Stimulated activated CD8-positive, alpha-beta memory T cell treated with anti-CD3 and anti-CD28 coated beads, Interleukin-12 subunit alpha, Interleukin-12 subunit beta, amount 100 ng/mL, for 1 hour (primary cell): ENCODE data around the gene DSC1.
"Not testable (repeated sequence)": the region's sequence is repeated elsewhere in the genome, so short reads cannot be mapped to it uniquely, and the experiment has no call there.

Experiments used
- DNase-seq: peaks from one replicate; pipeline ENCODE4 v3.0.0-alpha.2; 2020; ENCODE audit warnings: low read depth

Gene DSC1

GRCh38 chr18:31176531-31176930 lies 13.9 kb upstream of the DSC1 start:
- no peak for DNase-seq

GRCh38 chr18:31171144-31171839 lies 8.6 kb upstream of the DSC1 start:
- no peak for DNase-seq

DNA sequence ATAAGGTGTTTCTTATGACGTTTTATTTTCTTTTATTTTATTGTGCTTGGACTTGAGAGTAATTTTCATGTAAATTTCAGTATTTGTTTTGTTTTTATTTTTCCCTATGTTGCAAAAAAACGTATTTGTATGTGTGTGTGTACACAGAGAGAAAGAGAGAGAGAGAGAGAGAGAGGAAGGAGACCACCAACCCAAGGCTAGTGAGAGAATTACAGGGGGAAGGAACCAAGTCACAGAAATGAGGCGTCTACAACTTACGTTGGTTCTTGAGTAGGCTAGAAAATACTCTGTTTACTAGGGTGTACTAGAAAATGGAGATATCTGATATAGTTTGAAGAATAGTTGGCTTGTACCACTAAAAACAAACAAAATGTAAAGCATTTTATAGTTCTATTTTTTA lies 7.7 kb upstream of the DSC1 start:
- no peak for DNase-seq

GRCh38 chr18:31162419-31162793 lies 250 bp downstream of the DSC1 start:
- no peak for DNase-seq

GRCh38 chr18:31161757-31162418 lies 768 bp downstream of the DSC1 start:
- DNase-seq: no peak

DNA sequence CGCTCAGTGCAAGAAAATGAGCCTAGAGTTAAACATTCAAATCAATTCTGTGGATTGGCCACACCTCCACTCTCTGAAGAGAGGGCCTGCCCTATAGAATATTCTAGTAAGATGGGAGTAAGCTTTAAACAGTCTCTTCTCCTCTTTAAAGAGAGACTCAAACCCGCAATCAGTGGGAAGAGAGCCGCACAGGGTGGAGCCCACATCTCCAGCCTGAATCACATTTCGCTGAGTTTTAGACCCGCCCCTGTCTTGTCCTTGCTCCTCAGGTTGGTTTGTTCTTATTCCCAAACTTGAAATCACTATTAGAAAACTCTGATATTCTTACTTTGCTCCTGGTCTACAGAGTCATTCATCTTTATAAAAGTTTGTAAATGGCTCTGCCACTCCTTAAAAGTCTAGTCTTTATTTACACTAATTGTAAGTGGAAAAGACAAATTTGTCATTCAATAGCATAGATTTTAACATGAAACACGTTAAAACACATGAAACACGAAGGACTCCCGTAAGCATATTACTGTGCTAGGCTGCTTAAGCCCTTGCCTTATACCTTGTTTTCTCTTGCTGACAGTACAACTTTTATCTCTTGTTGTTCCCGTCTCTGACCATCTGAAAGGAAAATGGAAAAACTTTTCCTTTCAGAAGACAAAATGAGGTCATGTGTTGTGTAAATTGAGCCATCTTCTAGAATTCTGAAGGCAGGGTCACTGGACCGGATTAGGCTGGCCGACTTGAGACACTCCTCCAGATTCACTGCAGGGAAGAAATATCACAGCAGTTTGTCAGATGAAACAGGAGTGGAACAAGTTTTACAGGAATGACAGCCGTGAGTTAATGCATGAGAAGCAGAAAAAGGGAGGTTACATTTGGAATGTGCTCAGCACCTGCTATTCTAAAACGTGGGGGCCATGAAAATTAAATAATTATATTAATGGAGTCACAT lies 5.6 kb downstream of the DSC1 start:
- no peak for DNase-seq

DNA sequence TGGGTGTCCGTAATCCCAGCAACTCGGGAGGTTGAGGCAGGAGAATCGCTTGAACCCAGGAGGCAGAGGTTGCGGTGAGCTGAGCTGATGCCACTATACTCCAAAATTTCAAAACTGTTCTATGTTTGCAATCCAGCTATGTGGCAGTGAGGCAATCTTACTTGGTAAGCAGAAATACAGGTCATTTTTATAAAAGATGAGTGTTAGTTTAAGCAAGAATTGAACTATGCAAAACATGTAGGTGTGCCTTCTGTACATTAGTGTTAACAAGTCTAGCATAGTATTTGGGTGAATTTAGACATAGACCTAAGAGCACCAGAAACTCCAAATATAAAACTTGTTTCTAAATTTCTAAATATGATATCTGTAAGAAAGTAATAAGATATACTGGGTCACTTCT lies 7.2 kb downstream of the DSC1 start:
- no peak for DNase-seq

DNA sequence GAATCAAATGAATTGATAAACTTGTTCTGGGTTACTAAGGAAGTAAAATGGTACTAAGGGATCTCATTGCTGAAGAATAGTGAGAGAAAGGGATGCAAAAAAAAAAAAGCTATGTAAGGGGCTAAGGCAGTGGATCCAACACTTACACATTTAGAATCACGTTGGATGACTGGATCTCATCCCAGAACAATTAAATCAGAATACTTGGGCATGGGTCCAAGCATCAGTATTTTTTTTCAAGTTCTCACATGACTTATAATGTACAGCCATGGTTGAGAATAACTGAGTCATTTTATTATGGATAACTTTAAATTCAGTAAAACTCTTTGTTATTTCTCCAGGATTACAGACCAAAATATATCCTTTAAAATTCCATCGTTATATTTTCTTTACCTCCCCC lies 8.5 kb downstream of the DSC1 start:
- DNase-seq: no peak

GRCh38 chr18:31149351-31149750 lies 13.3 kb downstream of the DSC1 start:
- DNase-seq: no peak

DNA sequence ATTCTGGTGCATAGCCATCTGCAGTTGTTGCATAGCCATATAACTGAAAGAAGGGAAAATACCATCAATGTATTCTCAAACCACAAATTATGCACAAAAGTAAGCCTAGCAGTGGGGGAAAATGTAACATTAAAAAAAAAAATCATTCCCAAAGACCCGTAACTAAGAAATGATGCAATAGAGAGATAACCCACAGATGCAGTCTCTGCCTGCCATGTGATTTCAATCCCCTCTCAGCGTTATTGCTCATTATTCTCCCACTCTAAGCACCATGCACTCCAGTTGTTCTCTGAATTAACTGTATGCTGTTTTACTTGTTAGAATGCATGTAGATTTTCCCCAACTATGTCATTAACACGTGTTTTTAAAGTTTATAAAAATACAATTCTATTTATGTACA lies 14.1 kb downstream of the DSC1 start:
- DNase-seq: no peak

- DNase-seq: no peak
Measured at GRCh38 chr18:31146809-31147208, 15.8 kb downstream of the DSC1 start.

DNA sequence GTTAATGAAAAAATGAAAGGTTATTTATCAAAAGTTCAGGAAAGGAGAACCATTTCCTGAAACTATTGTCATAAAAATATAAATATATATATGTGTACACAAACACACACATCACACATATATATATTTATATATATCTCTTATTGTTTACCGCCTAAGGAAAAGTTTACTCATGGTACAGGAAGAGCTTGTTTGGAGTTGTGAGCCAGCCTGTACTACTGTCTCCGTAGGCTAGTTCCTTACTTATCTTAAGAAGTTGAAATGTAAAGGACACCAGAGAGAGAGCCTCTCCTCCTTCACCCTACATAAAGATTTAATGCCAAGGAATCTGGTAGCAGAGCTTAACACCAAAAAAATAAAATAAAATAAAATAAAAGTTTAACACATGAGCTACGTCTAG lies 19.6 kb downstream of the DSC1 start:
- DNase-seq: no peak

DNA sequence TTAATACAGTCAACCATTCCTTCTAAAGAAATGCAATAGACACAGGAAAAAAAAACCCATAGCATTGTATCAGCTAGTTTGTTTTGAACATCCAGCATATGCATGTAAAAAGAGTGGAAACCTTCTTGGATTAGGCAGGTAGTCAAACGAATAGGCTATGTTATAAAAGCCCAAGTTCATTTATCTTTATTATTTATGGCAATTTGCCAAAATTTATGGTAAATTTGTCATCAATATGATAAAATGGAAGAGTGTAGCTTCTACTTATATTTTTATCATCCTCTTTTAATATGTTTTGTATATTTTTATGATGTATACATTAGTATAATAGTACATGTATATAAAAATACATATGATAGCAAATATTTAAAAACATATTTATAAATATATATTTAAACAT lies 23.9 kb downstream of the DSC1 start:
- no peak for DNase-seq

GRCh38 chr18:31134988-31135529 lies 27.6 kb downstream of the DSC1 start:
- no peak for DNase-seq

DNA sequence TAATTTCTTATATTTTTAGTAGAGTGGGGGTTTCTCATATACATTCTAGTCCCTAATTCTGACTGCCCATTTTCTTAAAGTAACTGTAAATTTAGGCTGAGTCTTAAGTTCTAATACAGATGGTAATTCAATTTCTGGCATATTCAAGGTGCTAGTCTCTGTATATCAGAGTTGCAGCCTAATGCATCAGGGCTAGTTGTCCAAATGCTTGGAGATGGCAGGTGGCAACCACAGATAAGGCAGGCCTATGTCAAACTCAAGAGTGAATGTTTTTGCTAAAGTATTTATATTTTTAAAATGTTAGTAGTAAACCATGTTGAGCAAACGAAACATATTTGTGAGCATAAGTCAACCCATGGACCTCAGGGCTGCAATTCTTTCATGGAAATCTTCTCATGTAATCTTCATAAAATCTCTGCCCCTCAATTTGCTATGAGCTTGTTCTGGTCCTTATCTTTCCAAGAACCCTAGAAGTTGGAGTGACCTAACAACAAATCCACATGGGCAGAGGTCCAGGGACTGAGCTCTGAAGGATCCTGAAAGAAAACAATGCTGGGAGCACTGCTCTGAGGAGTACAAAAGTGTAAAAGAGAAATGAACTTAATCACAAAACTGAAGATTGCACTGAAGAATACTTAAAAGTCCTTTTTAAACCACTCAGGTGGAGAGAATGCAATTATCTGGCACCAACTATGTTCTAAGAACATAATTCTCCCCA lies 33.1 kb downstream of the DSC1 start:
- no peak for DNase-seq

GRCh38 chr18:31125878-31126277 lies 36.8 kb downstream of the DSC1 start:
- DNase-seq: no peak

DNA sequence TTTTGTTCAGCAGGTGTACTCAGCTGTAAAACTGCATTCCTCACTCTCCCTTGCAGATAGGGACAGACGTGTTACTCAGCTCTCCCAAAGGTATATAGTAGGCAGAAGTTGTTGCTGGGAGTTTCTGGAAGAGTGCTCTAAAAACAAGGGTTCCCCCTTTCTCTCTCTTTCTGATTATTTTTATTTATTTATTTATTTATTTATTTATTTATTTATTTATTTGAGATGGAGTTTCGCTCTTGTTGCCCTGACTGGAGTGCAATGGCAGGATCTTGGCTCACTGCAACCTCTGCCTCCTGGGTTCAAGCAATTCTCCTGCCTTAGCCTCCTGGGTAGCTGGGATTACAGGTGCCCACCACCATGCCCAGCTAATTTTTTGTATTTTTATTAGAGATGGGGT lies 39.5 kb downstream of the DSC1 start:
- DNase-seq: not testable (repeated sequence)

GRCh38 chr18:31120594-31120993 lies 42.1 kb downstream of the DSC1 start:
- no peak for DNase-seq

GRCh38 chr18:31116853-31117595 lies 45.6 kb downstream of the DSC1 start:
- DNase-seq: no peak

DNA sequence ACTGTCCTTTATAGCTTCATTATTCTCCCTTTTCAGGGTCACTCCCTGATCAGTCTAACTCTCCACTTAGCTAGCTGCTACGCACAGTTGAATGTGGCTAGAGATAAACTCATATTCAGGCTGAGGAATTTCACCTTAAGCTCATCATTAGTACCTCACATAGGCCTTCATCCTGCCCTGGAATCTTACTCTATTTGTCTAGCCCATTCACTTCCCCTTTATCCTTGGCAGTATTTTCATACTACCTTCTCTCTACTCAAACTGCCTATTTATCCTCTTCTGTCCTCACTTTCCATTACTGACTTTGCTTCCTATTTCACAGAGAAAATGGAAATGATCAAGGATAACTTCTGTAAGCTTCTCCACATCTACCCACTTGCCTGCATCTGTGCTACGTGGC lies 49.9 kb downstream of the DSC1 start:
- no peak for DNase-seq

- no peak for DNase-seq
Measured at GRCh38 chr18:31105733-31106132, 56.9 kb downstream of the DSC1 start.
